Fibroblast of pulmonary artery (primary cell): ENCODE data around the gene WDR90.

Source experiments
- DNase-seq: peaks from one replicate; pipeline ENCODE4 v3.0.0-alpha.2; 2010; ENCODE audit warnings: low read depth
- H3K4me3 ChIP-seq: replicated peaks from 2 replicates; pipeline ENCODE4 v1.5.1; 2011; ENCODE audit warnings: low read depth, mild to moderate bottlenecking, control low read depth, low read length, moderate library complexity
- TF ChIP-seq, protein P1 (sequence below): IDR thresholded peaks from 2 replicates; pipeline ENCODE4 v1.5.1; 2011; ENCODE audit warnings: mild to moderate bottlenecking, control low read depth, low read length, inconsistent platforms; ENCODE audit errors: missing control alignments

Gene WDR90

DNA sequence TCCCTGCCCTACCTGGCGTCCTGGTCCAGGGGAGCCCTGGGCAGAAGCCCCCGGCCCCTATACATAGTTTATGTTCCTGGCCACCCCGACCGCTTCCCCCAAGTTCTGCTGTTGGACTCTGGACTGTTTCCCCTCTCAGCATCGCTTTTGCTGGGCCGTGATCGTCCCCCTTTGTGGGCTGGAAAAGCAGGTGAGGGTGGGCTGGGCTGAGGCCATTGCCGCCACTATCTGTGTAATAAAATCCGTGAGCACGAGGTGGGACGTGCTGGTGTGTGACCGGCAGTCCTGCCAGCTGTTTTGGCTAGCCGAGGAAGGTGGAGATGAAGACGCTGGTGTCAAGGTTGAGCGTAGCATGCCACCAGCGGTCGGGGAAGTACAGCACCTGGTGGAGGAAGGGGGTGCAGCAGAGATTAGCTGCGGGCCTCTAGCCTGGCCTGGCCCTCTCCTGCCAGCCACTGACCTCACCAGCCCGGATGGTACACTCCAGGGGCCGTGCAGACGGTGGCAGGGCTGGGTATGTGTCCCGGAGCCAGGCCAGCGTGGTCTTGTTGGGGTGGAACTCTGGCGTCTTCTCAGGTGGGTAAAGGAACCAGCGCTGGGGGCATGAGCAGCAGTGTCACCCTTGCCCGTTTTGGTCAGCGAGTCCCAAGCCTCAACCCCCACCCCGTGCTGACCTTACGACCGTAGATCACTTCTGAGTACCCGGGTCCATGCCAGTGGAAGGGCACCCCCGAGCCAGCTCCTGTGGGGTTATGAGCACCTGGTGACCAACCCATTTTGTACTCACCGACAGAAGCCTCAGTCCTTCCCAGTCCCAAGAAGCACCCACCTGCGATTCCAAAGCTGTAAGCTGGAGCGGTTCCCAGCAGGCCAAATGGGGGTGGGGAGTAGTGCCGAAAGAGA is 33.6 kb downstream of the WDR90 start:
- TF ChIP-seq, protein P1, sequence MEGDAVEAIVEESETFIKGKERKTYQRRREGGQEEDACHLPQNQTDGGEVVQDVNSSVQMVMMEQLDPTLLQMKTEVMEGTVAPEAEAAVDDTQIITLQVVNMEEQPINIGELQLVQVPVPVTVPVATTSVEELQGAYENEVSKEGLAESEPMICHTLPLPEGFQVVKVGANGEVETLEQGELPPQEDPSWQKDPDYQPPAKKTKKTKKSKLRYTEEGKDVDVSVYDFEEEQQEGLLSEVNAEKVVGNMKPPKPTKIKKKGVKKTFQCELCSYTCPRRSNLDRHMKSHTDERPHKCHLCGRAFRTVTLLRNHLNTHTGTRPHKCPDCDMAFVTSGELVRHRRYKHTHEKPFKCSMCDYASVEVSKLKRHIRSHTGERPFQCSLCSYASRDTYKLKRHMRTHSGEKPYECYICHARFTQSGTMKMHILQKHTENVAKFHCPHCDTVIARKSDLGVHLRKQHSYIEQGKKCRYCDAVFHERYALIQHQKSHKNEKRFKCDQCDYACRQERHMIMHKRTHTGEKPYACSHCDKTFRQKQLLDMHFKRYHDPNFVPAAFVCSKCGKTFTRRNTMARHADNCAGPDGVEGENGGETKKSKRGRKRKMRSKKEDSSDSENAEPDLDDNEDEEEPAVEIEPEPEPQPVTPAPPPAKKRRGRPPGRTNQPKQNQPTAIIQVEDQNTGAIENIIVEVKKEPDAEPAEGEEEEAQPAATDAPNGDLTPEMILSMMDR, result no peak
- peak overlapping the region; percentile 57 for H3K4me3 ChIP-seq
- DNase-seq, result no peak

DNA sequence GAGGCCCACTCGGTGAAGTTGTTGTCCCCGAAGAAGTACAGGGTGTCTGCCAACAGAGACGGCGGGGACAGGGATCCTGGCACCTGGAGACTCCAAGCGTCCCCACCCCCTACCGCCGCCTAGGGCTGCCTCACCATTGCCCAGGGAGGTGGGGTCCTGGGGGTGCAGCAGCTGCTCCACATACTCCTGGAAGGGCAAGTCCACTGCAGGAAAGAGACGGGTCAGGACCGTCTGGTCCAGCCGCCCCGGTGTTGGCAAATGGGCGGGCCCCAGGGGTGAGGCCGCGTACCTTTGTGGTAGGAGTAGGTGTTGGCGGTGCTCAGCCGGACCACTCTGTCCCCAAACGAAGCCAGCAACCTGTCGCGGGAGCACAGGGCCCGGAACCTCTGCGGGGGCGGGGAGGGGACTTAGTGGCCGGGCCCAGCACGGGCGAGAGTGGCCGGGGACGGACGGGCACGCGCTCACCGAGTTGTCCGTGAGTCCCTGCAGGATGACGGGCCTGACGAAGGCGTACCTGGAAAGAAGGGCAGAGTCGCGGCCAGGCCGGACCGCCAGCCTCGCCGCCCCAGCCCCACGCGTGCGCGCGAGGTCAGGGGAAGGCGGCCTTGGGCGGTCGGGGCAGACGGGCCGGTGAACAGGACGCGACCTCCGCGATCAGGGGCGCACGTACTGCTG is 34.4 kb downstream of the WDR90 start:
- H3K4me3 ChIP-seq, result peak overlapping the region; percentile 57
- no peak for DNase-seq
- TF ChIP-seq, protein P1, result no peak

DNA sequence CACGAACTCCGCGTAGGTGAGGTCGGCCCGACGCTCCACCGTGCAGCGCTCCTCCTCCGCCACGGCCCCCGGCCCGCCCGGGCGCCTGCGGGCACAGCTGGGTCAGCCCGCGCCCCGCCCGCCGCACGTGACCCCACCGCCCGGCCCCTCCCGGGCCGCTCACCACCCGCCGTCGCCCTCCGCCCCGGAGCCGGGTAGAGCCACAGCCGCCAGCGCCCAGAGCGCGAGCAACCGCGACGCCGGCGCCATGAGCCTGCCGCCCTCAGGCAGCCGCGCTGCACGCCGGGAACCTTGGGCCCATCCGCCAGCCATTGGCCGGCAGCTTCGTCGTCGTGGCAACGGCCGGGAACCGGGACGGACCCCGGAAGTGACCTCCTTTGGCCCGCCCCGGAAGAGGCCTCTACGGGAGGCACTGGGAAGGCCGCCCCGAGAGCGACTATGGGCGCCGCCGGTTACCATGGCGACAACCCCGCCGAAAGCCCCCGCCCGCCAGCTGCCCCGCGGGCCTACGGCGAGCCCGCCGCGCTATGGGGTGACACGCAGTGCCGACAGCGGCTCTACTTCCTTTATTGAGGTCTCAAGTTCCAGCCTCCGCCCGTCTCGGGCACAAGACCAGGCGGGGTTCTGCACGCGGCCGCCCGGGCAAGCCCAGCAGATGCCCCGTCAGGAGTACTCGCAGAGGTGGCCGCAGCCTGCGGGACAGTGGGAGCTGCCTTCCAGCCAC is 35.1 kb downstream of the WDR90 start, which contains the start of gene JMJD8:
Gene JMJD8 (minus strand): TSS at position 264 of the 724 bp plus-strand sequence. CDS start 15 bp downstream, at position 249.
- TF ChIP-seq, protein P1, result no peak
- peak; percentile 95 for DNase-seq
- peak within 1 kb of the TSS; percentile 57 for H3K4me3 ChIP-seq

DNA sequence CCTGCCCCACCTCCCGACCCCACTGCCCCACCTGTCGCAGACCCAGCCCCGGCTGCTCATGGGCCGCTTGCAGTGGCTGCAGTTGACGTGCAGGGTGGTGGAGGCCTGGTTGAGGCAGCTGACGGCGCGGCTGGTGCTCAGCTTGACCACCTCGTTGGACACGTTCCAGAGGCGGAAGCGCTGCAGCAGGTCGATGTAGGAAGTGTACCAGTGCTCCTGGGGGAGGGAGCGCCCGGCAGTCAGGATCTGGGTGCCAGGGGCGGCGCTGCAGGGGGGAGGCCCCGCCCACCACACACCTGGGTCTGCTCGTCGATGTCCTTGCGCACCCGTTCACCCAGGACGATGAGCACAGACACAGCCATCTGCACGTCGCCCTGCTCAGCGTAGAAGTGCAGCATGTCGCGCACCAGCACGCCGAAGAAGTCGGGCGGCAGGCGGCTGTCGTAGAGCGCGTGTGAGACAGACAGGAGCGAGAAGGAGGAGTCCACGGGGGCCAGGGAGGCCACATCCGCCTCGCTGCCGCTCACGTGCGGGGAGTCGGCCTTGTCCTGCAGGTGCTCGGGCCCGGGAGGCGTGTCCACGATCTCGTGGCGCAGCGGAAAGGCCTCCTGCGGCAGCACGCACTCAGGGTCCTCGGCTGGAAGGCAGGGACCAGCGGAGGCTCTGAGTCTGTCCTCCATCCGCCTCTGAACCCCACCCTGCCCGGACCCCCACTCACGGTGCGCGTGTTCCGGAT is 36.0 kb downstream of the WDR90 start:
- H3K4me3 ChIP-seq, result no peak overlapping the region
- TF ChIP-seq, protein P1, result no peak
- no peak for DNase-seq

DNA sequence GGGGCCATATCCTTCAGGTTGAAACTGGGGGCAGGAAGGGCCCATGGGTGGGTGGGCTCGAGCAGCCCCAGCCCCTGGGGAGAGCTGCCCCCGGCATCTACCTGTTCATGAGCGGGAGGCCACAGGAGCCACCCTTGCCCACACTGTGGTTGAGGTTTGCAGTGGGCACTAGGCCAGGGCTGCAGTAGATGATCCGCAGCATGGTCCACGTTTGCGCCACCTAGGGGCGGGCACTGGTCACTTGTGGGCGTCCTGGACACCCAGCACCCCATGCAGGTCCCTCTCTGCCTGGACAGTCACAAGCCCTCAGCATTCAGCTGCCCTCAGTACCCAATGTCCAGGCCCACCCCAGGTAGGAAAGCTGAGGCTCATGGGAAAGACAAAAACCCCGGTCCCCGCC is 36.8 kb downstream of the WDR90 start:
- TF ChIP-seq, protein P1, result peak; percentile 34
- no peak overlapping the region for H3K4me3 ChIP-seq
- peak; percentile 34 for DNase-seq

DNA sequence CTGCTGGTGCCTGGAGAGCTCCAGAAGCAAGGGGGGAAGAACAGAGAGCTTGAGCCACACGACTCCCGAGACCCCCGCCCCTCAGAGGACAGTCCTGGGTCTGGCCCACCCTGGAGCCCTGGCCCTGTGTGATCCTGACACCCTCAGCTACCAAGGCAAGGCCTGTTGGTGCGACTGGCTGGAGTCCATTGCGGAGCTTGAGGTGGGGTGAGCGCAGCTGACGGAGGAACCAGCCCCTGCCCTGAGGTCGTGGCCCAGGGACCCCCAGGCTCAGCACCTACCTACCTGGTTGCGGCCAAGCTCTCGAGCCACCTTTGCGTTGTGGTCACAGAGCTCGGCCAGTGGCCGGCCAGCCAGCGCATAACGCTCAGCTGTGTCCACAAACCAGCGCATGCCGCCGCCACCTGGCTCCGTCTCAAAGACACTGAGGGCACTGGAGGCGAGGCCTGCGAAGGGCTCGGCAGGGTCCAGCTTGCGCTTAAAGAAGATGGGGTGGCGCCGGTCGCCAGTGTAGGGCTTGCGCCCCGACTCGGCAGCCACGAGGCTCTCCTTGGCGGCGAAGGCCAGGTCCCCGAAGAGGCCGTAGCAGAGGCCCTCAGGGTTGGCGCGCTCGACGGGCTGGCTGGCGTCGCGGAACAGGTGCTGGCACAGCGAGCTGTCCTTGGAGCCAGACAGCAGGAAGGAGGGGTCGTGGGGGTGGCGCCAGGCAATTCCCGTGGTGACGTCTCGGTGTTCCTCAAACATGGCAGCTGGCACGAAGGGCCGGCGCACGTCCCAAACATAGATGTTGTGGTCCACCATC is 37.5 kb downstream of the WDR90 start:
- no peak overlapping the region for H3K4me3 ChIP-seq
- TF ChIP-seq, protein P1, result no peak
- DNase-seq, result no peak
